NCI-H146 treated with DMSO at 0.1 percent for 48 hours (cell line): ENCODE results near the gene COA8.

Source experiments
- DNase-seq: peaks from one replicate; lab custom pipeline; 2025; ENCODE audit not compliant: unreplicated experiment; lab: John Stamatoyannopoulos, UW

Gene COA8

GRCh38 chr14:103616635-103617300 lies 54.0 kb downstream of the COA8 start:
- DNase-seq: no peak

DNA sequence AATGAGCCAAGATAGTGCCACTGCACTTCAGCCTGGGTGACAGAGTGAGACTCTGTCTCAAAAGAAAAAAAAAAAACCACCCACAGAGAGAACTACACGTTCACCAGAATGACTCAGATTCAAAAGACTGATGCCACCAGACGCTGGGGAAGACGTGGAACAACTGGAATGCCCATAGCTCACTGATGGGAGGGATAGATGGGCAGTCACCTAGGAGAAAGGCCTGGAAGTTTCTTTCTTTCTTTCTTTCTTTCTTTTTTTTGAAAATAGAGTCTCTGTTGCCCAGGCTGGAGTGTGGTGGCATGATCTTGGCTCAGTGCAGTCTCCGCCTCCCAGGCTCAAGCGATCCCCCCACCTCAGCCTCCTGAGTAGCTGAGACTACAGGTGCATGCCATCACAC lies 56.3 kb downstream of the COA8 start:
- no peak for DNase-seq

GRCh38 chr14:103621860-103622259 lies 59.1 kb downstream of the COA8 start:
- DNase-seq: no peak

GRCh38 chr14:103623308-103623707 lies 60.5 kb downstream of the COA8 start:
- no peak for DNase-seq

- DNase-seq: no peak
Measured at GRCh38 chr14:103623883-103624482, 61.2 kb downstream of the COA8 start.

DNA sequence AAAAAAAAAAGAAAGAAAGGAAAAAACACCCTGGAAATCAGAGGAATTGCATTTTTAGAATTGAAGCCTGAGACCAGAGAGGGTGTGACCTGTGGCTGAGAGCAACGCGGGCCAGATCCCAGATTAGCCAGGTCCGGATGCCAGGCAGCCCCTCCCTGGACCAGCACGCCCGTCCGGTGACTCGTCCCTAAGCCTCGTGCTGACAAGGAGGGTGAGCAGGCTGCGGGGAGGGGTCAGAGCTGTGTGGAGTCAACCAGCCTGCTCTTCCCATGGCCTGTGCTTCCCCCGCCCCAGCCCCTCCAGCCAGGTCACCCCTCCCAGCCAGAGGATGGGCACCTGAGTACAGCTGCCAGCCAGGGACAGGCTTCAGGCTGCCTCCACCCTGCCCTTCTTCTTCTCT lies 62.1 kb downstream of the COA8 start:
- no peak for DNase-seq

DNA sequence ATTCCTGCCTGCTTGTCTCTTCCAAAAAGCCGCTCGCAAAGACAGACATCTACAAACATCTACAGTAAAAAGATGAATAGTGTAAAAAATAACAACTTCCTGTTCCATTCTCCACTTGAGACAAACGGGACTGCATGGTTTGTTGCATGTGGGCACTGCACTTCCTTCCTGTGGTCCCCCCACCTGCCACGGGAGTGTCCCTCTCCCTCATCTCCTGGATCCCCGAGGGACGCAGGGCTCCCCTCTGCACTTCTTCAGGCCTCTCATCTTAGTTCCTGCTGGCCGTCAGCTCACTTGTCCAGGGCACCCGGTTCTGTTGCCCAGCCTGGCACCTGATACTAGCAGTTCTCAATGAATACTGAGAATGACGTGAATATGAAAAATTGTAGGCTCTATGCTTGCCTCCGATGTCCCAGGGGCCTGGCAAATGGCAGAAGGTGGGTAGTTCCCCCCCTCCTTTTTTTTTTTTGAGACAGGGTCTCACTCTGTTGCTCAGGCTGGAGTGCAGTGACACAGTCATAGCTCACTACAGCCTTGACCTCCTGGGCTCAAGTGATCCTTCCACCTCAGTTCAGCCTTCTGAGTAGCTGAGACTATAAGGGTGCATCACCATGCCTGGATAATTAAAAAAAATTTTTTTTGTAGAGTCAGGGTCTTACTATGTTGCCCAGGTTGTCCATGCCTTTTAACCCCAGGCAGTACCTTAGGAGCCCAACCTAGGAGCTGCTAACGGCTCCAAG lies 62.8 kb downstream of the COA8 start:
- no peak for DNase-seq

DNA sequence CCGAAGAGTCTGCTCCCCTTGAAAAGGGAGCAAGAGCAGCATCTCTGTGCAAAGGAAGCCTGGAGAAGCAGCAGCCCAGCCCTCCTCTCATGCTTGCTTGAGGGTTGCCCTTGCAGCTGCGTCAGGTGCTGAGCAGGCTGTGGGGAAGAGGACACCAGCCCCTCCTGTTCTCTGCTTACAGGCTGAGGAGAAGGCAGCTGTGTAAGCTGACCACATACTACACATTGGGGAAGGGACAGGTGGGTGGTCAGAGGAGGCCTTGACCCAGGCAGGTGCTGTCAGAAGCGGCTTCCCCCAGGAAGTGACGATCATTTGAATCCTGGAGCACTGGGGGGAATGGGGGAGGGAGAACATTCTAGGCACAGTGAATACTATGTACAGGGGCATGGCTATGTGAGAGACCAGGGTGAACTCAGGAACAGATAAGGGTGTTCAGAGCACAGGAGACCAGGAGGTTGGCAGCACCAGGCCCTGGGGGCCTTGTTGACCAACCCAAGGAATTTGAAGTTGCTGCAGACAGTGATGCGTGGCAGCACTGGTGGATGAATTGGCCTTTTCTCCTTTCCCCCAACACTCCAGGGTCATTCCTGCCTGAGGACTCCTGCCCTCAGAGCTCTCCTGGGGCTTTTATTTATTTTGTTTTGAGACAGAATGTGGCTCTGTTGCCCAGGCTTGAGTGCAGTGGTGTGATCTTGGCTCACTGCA lies 63.5 kb downstream of the COA8 start:
- peak; percentile 98 for DNase-seq

DNA sequence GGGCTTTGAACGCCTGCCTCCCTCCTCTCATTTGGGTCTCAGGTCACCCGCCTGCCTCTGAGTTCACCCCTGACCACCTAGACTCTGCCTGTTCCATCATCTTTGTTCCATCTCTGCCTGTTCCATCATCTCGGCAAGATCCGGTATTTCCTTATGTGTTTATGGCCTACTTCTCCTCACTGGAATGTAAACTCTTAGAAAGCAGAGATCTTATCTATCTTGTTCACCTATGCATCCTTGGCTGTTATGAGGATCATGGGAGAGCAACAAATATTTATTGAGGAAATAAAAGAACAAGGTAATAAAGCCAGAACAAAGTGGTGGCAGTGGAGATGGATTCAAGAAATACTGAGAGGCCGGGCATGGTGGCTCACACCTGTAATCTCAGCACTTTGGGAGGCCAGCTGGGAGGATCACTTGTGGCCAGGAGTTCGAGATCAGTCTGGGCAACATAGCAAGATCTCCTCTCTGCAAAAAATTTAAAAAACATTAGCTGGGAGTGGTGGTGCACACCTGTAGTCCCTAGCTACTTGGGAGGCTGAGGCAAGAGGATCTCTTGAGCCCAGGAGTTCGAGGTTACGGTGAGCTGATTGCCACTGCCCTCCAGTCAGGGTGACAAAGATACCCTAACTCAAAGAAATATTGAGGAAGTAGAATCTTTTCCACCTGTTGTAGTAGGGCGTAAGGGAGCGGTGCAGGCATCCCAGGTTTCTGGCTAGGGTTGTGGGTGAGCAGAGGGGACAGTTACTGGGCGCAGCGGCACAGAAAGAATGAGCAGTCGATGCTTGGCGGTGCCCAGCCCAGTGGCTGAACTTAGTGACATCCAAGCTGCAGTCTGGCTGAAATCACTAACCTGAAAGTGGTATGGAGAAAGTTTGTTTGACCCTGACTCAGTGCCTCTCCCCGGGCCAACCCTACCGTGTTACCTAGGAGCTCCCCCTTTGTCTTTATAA lies 64.6 kb downstream of the COA8 start:
- DNase-seq: no peak

- no peak for DNase-seq
Measured at GRCh38 chr14:103628221-103628683, 65.5 kb downstream of the COA8 start.

- DNase-seq: peak; percentile 62
Measured at GRCh38 chr14:103628684-103629502, 66.1 kb downstream of the COA8 start, which contains the start of gene KLC1. Gene KLC1, plus strand, starts transcription at chr14:103629211. Its CDS starts 25,354 bp downstream, at chr14:103654565.

DNA sequence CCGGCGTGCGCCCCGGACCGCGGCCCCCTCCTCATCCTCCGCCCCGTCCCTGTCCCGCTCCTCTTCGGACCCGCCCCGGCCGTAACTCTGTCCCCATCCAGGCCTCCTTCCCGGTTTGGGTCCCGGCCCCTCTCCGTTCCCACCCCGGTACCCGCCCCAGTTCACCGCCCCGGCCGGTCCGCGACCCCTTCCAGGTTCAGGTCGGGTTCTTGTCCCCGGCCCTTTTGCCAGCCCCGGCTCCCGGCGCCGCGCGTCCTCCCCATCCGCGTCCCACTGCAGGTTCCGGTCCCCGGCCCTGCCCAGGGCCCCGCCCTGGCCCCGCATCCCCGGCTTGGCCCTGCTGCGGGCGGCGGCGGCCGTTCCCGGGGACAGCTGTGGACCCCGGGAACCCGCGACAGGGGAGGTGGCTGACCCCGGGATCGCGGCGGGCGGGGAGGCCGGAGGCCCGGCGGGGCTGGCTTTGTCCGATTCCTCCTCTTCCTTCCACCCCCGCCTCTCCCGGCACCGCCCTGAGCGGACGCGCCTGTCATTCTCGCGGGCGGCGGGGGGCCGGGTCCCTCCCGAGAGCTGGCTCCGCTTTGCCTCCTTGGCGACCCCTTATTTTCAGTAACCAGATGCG lies 66.9 kb downstream of the COA8 start:
- peak; percentile 40 for DNase-seq

GRCh38 chr14:103630364-103631108 lies 67.8 kb downstream of the COA8 start:
- no peak for DNase-seq

- DNase-seq: no peak
Measured at GRCh38 chr14:103633391-103633790, 70.6 kb downstream of the COA8 start.

- no peak for DNase-seq
Measured at GRCh38 chr14:103634156-103634555, 71.4 kb downstream of the COA8 start.

- DNase-seq: no peak
Measured at GRCh38 chr14:103638594-103638993, 75.8 kb downstream of the COA8 start.
